Islet precursor cell (in vitro differentiated cells): ENCODE results near the gene CERS6.
A peak's percentile ranks its signal among the peaks of the same experiment; 100 is the strongest.
"Not testable (repeated sequence)": the region's sequence is repeated elsewhere in the genome, so short reads cannot be mapped to it uniquely, and the experiment has no call there.

Source experiments
- DNase-seq: peaks from one replicate; pipeline ENCODE4 v3.0.0-alpha.2; 2018

CERS6 gene

DNA sequence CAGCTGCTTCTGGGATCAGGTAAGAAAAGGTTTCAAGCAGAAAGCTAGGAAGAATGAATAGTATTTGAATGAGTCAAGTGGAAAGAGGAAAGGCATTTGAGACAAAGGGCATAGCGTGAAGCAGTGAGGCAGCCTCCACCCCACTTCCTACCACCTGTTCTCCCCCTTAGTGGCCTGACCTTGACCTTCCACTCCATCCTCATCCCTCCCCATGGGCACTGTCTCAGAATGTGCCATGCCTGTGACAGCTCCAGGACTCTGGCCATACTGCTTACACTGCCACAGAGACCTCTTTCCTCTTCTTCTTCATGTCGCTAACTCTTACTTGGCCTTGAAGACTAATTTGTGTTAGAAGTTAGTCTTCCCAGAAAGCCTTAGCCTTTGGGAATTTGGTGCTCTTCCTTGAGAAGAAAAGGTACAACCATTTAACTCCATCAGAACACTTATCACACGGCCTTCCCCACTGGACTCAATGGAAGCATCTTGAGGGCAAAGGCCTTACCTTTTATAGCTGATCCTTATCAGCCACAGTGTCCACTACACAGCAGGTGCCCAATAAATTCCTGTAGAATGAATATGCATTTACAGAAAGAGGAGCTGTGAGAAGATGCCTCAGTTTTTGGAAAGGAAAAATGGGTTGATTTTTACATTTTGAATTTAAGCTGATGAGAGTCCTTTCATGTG lies 331.2 kb downstream of the CERS6 start:
- DNase-seq = no peak

DNA sequence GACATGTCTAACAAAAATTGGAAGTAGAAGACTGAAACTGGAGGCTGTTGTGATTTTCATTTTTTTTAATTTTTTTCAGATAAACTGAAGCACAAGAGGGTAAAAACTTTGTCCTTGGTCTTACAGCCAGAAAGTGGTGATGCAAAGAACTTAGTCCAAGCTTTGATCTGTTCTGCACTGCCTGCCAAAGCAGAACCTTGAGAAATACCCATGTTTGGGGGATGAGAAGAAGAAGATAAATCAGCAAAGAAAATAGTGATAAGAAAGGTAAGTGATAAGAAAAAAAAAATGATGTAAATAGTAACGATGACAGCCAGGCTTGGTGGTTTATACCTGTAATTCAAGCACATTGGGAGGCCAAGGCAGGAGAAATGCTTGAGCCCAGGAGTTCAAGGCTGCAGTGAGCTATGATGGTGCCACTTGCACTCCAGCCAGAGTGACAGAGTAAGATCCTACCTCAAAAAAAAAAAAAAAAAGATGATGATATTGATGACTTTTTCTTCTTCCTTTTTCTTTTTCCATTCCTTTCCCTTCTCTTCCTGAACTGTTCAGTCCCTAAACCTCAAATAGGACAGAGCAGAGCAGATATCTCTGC lies 331.8 kb downstream of the CERS6 start:
- no peak for DNase-seq

DNA sequence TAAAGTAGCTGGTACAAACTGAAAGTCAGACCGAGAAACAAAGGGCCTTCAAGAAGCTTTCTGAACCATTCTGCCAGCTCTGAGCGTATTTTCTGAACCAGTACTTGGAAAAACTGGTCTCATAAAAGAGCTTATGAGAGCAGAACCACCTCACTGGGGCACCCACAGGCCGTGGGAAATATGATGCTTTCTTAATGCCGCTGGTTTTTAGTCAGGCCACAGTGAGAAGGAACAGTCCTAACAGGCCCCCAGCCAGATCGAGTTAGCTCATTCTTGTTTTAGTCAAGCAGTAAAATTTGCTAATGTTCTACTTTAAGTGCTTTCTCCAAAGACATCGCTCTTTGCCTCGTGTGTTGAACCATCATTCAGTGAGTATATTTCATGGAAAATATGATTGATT lies 333.7 kb downstream of the CERS6 start:
- no peak for DNase-seq

GRCh38 chr2:168790226-168790902 lies 334.3 kb downstream of the CERS6 start:
- no peak for DNase-seq

GRCh38 chr2:168791140-168791539 lies 335.1 kb downstream of the CERS6 start:
- not testable (repeated sequence) for DNase-seq

- DNase-seq = no peak
Measured at GRCh38 chr2:168793596-168793995, 337.5 kb downstream of the CERS6 start.

DNA sequence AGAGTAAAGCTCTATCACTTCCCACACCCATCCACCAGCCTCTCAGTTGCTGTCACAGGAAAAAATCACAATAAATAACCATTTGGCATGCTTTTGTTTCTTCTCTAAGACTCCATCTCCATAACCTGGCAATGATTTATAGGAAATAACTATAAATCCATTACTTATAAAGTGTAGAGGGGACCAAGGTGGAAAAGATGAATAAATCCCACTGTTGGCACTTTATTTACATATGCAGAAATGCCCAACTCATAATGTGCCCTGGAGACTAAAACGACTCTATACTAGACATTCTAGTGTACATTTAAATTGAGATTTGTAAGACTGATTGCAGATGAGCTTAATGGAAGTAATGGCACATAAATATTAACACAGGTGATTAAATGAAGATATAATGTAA lies 338.9 kb downstream of the CERS6 start:
- no peak for DNase-seq

DNA sequence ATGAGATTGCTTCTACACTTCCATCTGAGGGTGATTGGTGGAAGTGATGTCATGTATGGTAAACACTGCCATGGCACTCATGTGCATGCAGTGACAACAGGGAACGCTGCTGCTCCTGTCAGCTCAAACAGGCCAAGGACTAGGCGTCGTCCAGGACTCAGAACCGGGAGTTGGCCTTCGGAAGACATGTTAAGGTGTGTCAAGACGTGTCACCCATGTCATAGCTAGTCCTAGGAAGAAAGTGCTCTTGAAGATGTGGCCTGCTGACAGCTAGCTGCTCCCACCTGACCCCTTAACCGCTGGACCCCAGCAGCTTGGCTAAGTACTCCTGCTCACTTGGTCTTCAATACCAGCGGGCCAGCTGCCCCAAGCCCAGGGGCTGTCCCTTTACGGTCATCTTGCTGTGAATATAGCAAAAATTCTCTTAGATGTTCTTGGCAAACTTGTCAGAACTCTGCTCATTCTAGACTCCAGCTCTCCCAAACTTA lies 340.1 kb downstream of the CERS6 start:
- DNase-seq = no peak

DNA sequence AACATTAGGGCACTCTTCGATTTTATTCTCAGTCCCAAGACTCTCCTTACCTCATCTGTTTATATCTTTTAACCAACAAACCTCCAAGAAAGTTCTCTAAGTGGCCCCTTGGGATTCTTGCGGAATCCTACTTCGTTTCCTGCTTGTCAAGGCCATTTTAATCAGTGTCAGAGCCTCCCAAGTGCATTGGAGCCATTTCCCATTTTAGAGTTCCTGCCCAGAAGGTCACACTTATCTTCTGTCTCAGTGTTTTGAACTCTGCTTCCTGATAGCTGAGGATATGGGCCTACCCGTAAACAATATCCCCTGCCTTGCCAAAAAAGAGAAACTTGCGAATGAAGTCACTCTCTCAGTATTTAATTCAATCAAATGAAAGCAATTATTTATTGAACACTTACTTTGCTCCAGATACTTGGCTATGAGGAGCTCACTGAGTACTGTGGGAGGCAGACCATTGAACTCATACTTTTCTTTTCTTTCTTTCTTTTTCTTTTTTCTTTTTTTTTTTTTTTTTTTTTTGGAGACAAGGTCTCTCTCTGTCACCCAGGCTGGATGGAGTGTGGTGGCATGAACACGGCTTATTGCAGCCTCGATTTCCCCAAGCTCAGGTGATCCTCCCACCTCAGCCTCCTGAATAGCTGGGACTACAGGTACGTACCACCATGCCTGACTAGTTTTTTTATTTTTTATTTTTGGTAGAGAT lies 340.7 kb downstream of the CERS6 start:
- DNase-seq = no peak

DNA sequence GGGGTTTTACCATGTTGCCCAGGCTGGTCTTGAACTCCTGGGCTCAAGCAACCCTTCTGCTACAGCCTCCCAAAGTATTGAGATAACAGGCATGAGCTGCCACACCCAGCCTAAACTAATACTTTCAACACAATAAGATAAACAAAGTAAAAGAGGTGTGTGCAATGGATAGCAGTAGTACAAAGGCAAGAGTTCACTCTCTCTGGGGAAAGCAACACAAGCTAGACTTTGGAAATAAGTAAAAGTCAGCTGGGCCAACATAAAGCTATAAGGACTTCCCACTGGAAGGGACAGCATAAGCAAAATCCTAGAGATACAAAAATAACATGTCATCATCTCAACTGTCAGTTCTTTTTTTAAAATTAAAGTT lies 341.2 kb downstream of the CERS6 start:
- DNase-seq = no peak

DNA sequence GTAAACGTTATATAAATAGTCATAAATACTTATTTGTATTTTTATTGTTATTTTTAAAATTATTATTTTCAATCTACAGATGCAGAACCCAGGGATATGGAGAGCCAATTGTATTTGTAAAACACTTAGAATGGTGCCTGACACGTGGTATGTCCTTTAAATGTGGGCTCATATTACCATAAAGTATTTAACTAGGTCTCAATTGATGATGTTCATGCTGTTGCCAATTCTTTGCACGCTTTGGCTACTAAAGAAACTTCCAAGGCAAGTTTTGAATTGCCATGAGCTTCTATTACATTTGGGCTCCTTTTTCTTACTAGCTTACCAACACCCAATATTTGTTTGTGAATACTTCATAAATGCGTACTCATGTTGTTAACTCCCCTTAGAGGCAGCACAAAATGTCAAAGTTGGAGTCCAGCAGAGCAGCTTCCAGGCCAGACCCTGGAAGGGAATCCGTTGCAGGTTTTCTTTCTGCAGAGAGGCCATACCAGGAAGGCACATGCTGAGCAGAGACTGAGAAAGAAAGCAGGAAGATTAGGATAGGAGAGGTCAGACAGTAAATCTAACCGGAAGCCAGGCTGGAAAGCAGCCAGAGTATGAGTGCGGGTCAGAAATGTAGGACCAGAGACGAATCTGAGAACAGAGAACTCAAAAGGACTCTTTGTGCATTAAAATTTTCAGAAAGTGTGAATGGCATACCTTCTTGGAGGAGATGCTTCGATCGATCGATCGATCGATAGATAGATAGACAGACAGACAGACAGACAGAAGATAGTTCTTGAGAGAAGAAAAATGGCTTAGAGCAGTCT lies 342.2 kb downstream of the CERS6 start:
- DNase-seq = no peak

DNA sequence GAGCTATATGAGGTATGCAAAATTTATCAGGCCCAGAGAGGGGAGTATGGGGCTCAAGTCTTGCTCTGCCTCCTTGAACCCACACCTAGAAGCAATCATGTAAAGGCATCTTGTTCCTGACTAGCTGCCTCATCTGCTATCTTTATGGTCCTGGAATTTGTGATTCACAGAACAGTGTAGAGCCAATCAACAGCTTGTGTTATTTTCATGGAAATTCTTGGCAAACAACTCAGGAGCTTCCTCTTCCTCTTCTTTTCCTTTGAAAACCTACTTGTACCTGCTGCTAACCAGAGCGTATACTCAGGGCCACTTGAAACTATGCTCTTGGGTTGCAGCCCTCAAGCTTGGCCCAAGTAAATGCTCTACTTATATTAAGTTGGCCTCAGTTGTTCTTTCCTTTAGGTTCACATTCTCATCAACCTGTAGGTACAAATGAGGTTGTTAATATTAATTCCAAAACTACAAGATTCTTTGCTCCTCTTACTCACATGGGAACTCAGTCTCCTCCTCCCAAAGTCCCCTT lies 342.9 kb downstream of the CERS6 start:
- no peak for DNase-seq

- DNase-seq = no peak
Measured at GRCh38 chr2:168801471-168801870, 345.4 kb downstream of the CERS6 start.

GRCh38 chr2:168801961-168802858 lies 346.1 kb downstream of the CERS6 start, which contains the start of gene NOSTRIN:
Gene NOSTRIN, plus strand, starts transcription at chr2:168802637. Its CDS starts 10 bp downstream, at chr2:168802647.
- DNase-seq = peak; percentile 71

DNA sequence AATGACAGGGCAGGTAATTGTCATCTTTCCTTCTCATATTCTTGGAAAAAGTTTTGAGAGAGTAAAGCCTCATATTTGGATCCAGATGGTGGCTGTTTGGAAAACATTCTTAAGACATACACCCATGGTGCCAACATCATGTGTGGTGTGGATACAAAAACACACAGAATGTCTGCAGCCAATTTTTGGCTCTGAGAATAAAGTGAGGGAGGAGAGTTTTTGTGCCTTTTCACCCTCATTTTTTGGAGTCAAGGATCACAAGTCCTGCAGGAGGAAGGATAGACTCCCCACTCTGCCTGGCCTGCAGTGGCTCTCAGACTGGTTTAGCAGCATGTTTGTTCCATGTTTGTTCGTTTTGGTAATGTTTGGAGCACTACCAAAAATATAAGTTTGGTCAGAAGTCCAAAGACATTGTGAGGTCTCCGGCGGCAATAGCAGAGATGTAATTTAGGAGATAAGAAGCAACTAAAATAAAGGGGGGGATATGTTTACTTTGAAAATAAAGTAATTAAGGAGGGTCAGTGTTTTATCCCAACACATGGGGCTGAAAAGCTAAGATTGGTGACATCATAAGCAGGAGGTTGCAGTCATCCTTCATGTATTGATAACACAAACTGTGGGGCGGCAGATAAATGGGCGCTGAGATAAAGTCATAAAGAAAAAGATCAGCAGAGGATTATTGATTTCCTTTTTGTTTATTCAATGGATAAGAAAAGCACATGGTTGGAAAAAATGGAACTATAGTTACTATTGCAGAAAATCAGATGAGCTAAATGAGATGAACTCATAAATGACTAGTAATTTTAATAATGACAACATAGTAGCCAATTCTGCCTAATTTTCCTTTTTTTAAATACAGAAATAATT lies 347.0 kb downstream of the CERS6 start:
- DNase-seq = no peak

GRCh38 chr2:168804214-168804613 lies 348.1 kb downstream of the CERS6 start:
- no peak for DNase-seq

DNA sequence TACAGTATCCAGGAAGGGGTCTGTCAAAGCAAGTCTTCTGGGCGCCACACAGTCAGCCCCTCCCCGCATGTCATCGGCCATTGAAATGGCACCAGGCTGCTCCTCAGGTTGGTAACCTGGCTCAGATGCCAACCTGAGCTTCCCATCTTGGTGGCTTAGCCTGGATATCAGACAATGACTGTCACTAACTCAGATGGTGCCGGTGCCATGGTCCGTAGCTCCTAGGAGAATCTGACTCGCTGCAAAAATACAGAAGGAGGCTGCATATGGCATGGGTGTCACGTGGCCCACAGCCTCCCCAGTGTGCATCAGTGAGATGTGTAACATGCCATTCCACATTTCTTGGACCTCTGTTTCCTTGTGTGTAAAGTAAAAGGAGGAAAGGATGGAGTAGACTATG lies 349.5 kb downstream of the CERS6 start:
- no peak for DNase-seq

GRCh38 chr2:168809537-168809936 lies 353.5 kb downstream of the CERS6 start:
- no peak for DNase-seq

GRCh38 chr2:168810235-168810634 lies 354.2 kb downstream of the CERS6 start:
- no peak for DNase-seq

DNA sequence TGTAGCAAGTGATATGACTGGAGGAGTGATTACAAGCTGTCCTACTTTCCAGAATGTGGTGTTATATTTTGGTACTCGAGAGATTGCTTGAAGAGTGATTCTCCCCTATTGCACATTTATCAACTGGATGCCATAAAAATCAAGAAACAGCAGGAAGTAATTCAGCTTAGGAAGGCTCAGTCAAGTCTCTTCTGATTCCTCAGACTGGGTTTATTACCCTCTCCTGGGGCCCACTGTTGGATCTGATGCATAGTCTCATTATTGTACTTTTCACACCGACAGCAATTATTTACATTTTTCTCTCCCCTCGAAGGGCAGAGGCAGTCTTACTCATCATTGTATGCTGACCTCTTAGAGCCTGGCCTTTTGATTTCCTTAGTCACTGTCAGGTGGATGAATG lies 355.6 kb downstream of the CERS6 start:
- DNase-seq = no peak
